ENCODE results near the gene PLCB3. TPM values are rescaled to one million over a fixed set of nuclear protein-coding genes. Genes with fewer than 3 reads are reported as not detected.

Gene PLCB3
- total and polyA plus RNA-seq, 10 of the 15 experiments (the other 5 are each of a cell fraction or from before 2014, with no cell fraction given): 0.03 to 10.3 (median 3.3) TPM

GRCh38 chr11:64231546-64231945, 19.8 kb upstream of the PLCB3 start:
- Histone ChIP-seq H3K4me2 (ENCODE audit: control insufficient read depth, insufficient read depth) (0 out of 2 replicates have a peak overlapping the region, but pooled peaks have one; percentile 13), H3K4me3 (no peak overlapping the region; the same call in 1 of the 2 replicates), H3K27ac (ENCODE audit: control insufficient read depth, insufficient read depth) (no peak overlapping the region; the same call in 1 of the 2 replicates), H3K36me3 (ENCODE audit: control insufficient read depth in 2 of 2, insufficient read depth in 2 of 2, low read length in 1 of 2) (no peaks in the 10 kb centered on the region), H3K4me1 (ENCODE audit: control insufficient read depth, insufficient read depth, low read length) (peaks cover 41% of the 10 kb centered on the region), H3K9me3 (replicated peaks; ENCODE audit: control insufficient read depth, insufficient read depth, low read length) (no peaks in the 10 kb centered on the region), H2AFZ (ENCODE audit: control insufficient read depth, low read depth, low read length) (no peak overlapping the region), H3K27me3 (replicated peaks in 1 of 2; ENCODE audit: control insufficient read depth in 2 of 2, insufficient read depth in 2 of 2, low read length in 1 of 2) (no peaks in the 10 kb centered on the region), H3K79me2 (ENCODE audit: control insufficient read depth, insufficient read depth, low read length) (peaks cover 32% of the 10 kb centered on the region), H4K20me1 (ENCODE audit: control insufficient read depth, insufficient read depth) (no peaks in the 10 kb centered on the region), H3K9ac (ENCODE audit: control insufficient read depth, insufficient read depth, low read length) (no peak overlapping the region; the same call in 1 of the 2 replicates)
- in situ Hi-C loops (cut with MboI): loop anchor here (25.0 kb wide), 1 partner anchor 1631 kb away; the partner anchor contains the start of genes CFL1, EFEMP2 and MUS81
- DNase-seq (ENCODE audit: low read depth, low spot score) (no peak), FAIRE-seq (no peak), ATAC-seq (no peak)
- 75% methylated on average over 7 of the region's 7 CpGs for WGBS (ENCODE audit: insufficient coverage, insufficient replicate concordance, low lambda C conversion rate, missing lambda C conversion rate)
- ChIA-PET CTCF (interaction anchor here (0.9 to 2.9 kb wide), 2 partner anchors 25 to 124 kb away, joined by 3 to 18 read pairs; partner anchors contain the start of gene FERMT3), SMC1A (ENCODE audit: uncharacterized antibody, unreplicated experiment) (no interaction called here), POLR2A (interaction anchor here (0.6 to 9.7 kb wide), 8 partner anchors 8 to 255 kb away, joined by 3 to 77 read pairs (median 6); partner anchors contain the start of genes FERMT3, FKBP2 and PPP1R14B), RAD21 (ENCODE audit: unreplicated experiment) (no interaction called here)
- no TSS peak for BruUV-seq (replicated peaks)
- TF ChIP-seq SIX5 (IDR thresholded peaks at IDR 0.05; ENCODE audit: low read depth, low read length, severe bottlenecking): no peak
- no peak for TF ChIP-seq JUND (IDR thresholded peaks at IDR 0.05; ENCODE audit: low read depth, low read length)
- no peak for TF ChIP-seq NFIC (IDR thresholded peaks at IDR 0.05; ENCODE audit: low read depth, low read length)
- no peak for TF ChIP-seq RAD51 (IDR thresholded peaks at IDR 0.05)
- no peak for TF ChIP-seq FOS (IDR thresholded peaks at IDR 0.05; ENCODE audit: borderline replicate concordance, extremely low read depth, insufficient read length)
- TF ChIP-seq CHD4 (IDR thresholded peaks at IDR 0.05): no peak
- TF ChIP-seq ZBTB4 (CRISPR knock-in tag; IDR thresholded peaks at IDR 0.05): no peak
- no peak for TF ChIP-seq BCL11A (IDR thresholded peaks at IDR 0.05; ENCODE audit: low read depth, low read length)
- no peak for TF ChIP-seq RB1 (IDR thresholded peaks at IDR 0.05; ENCODE audit: borderline replicate concordance)
- no peak for TF ChIP-seq MEF2B (IDR thresholded peaks at IDR 0.05; ENCODE audit: partially characterized antibody, poor library complexity, severe bottlenecking)
- TF ChIP-seq SUZ12 (IDR thresholded peaks at IDR 0.05; ENCODE audit: unreplicated experiment): no peak
- intact Hi-C loops (cut with micrococcal nuclease; ENCODE audit: unreplicated experiment): no loop called here
